Liver (tissue), 9 donors: ENCODE data around the gene UBXN6. TPM values are rescaled to one million over a fixed set of nuclear protein-coding genes. Genes with fewer than 3 reads are reported as not detected.
A peak's percentile ranks its signal among the peaks of the same experiment; 100 is the strongest.

ENCODE experiments used
- DNase-seq: peaks from one replicate; pipeline ENCODE4 v3.0.0-alpha.2; 2017; ENCODE audit warnings: low spot score
- H3K27ac ChIP-seq, 2 donors: one replicate each; pipeline ENCODE4 v1.7.0; 2013; ENCODE audit warnings: inconsistent platforms in 2 of 2, low read length in 2 of 2, control low read depth in 1 of 2, low read depth in 1 of 2, mild to moderate bottlenecking in 1 of 2
- H3K27me3 ChIP-seq, 4 donors: one replicate each; pipeline versions ENCODE4 v1.6.1 to v1.7.0; 2013; ENCODE audit warnings: low read length in 3 of 4, inconsistent platforms in 1 of 4, mild to moderate bottlenecking in 1 of 4, moderate library complexity in 1 of 4; ENCODE audit not compliant: control insufficient read depth in 4 of 4, insufficient read depth in 4 of 4
- H3K36me3 ChIP-seq, 4 donors: one replicate each; pipeline versions ENCODE4 v1.6.1 to v1.7.0; 2013; ENCODE audit warnings: low read length in 3 of 4, mild to moderate bottlenecking in 3 of 4, low read depth in 1 of 4, moderate library complexity in 1 of 4; ENCODE audit not compliant: control insufficient read depth in 4 of 4, insufficient read depth in 3 of 4
- H3K4me1 ChIP-seq, 4 donors: one replicate each; pipeline versions ENCODE4 v1.6.1 to v1.7.0; 2013; ENCODE audit warnings: low read length in 3 of 4, mild to moderate bottlenecking in 3 of 4, moderate library complexity in 1 of 4; ENCODE audit not compliant: control insufficient read depth in 4 of 4, insufficient read depth in 4 of 4
- H3K4me3 ChIP-seq, 3 donors: one replicate each; pipeline versions ENCODE4 v1.6.1 to v1.7.0; 2013; ENCODE audit warnings: low read length in 3 of 3, control low read depth in 1 of 3, low read depth in 1 of 3, mild to moderate bottlenecking in 1 of 3
- H3K9ac ChIP-seq, 2 donors: one replicate each; pipeline ENCODE4 v1.7.0; 2013; ENCODE audit warnings: low read length in 2 of 2, mild to moderate bottlenecking in 2 of 2, moderate library complexity in 2 of 2, control low read depth in 1 of 2, low read depth in 1 of 2
- H3K9me3 ChIP-seq, 4 donors: one replicate each; pipeline versions ENCODE4 v1.6.1 to v1.7.0; 2013; ENCODE audit warnings: low read length in 3 of 4; ENCODE audit not compliant: control insufficient read depth in 4 of 4
- FOXA1 ChIP-seq: IDR thresholded peaks from 2 replicates; pipeline ENCODE4 v1.6.1; 2016; ENCODE audit warnings: antibody characterized with exemption
- FOXA2 ChIP-seq: IDR thresholded peaks from 2 replicates; pipeline ENCODE4 v1.6.1; 2016; ENCODE audit warnings: antibody characterized with exemption
- GABPA ChIP-seq, 2 donors: IDR thresholded peaks in 1 of 2; conservative IDR thresholded peaks in 1 of 2; 2 replicates each; pipeline ENCODE4 v1.6.1; 2016; ENCODE audit warnings: antibody characterized with exemption in 2 of 2, mild to moderate bottlenecking in 1 of 2, moderate library complexity in 1 of 2
- JUND ChIP-seq, 2 donors: IDR thresholded peaks; 2 replicates each; pipeline ENCODE4 v1.6.1; 2016; ENCODE audit warnings: antibody characterized with exemption in 2 of 2
- NR2F2 ChIP-seq: IDR thresholded peaks from 2 replicates; pipeline ENCODE4 v1.6.1; 2016; ENCODE audit warnings: antibody characterized with exemption
- RAD21 ChIP-seq, 2 donors: IDR thresholded peaks; 2 replicates each; pipeline ENCODE4 v1.6.1; 2016; ENCODE audit warnings: antibody characterized with exemption in 2 of 2, mild to moderate bottlenecking in 2 of 2
- SP1 ChIP-seq: IDR thresholded peaks from 2 replicates; pipeline ENCODE4 v1.6.1; 2018; ENCODE audit warnings: antibody characterized with exemption, mild to moderate bottlenecking
- TAF1 ChIP-seq: conservative IDR thresholded peaks from 2 replicates; pipeline ENCODE4 v1.6.1; 2016; ENCODE audit warnings: antibody characterized with exemption, mild to moderate bottlenecking
- YY1 ChIP-seq: IDR thresholded peaks from 2 replicates; pipeline ENCODE4 v1.6.1; 2016; ENCODE audit warnings: antibody characterized with exemption, mild to moderate bottlenecking
- WGBS: extraction: QIAGEN DNeasy Blood & Tissue Kit; methylation state at CpG from one replicate; pipeline ENCODE4 v1.1.7; 2013; 5-methylcytosine and 5-hydroxymethylcytosine counted together
- polyA plus RNA-seq, 2 donors: library from polyadenylated mRNA; stranded (reverse) in 1 of 2; unstranded in 1 of 2; fragments of 200-250 nt in 1 of 2; fragments of >200 nt in 1 of 2; fragmentation: Nextera tagmentation in 1 of 2; extraction: Ambion mirVana in 1 of 2; gene quantifications; one replicate each; pipeline versions ENCODE4 v1.2.1 to v1.2.3, GENCODE V29; 2013 to 2015
- total RNA-seq, 2 donors: library from RNA; depleted of rRNA; stranded (reverse); fragments of >200 nt; gene quantifications; one replicate each; pipeline ENCODE4 v1.2.3, GENCODE V29; 2014
- TF ChIP-seq, protein P1 (sequence below): fragments of 150-350 bp; IDR thresholded peaks from 2 replicates; pipeline ENCODE4 v1.5.1; 2017; ENCODE audit warnings: improper control_type of control experiment, low read depth, low read length; ENCODE audit not compliant: missing input control
- TF ChIP-seq, protein P2 (sequence below): IDR thresholded peaks from 2 replicates; pipeline ENCODE4 v1.6.1; 2016; ENCODE audit warnings: antibody characterized with exemption
- TF ChIP-seq, protein P3 (sequence below): IDR thresholded peaks from 2 replicates; pipeline ENCODE4 v1.6.1; 2016; ENCODE audit warnings: antibody characterized with exemption
- TF ChIP-seq, protein P4 (sequence below): IDR thresholded peaks from 2 replicates; pipeline ENCODE4 v1.6.1; 2016; ENCODE audit warnings: antibody characterized with exemption
- donor health status: healthy.
- donor health status: healthy.
- donor health status: healthy.
- donor health status: healthy.
- donor health status: healthy.

The UBXN6 gene
- total and polyA plus RNA-seq, 4 donors, result 33.0 to 92.3 (median 54.0) TPM

DNA sequence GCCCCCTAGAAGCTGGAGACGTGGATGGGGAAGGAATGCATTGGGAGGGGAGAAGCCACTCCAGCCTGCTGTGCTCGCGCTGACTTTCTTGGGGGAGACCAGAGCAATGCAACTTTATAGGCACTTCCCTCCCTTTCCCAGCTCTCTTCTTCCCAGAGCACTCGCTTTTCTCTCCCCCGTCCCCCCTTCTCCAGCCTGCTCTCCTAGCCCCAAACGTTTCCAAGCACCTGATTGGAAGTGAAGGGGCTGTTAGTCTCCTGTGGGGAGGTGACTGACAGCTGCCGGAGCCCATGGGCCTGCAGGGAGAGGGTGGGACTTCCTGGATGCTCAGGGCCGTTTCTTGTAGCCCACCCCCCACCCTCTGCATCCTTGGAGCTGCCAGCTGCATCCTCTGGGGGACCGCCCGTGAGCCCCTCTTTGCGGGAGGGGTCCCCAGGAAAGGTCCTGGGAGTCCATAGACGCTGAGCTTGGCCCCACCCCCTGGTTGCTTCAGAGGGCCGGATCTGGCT is 17.0 kb upstream of the UBXN6 start (continued):
- TF ChIP-seq, protein P1, sequence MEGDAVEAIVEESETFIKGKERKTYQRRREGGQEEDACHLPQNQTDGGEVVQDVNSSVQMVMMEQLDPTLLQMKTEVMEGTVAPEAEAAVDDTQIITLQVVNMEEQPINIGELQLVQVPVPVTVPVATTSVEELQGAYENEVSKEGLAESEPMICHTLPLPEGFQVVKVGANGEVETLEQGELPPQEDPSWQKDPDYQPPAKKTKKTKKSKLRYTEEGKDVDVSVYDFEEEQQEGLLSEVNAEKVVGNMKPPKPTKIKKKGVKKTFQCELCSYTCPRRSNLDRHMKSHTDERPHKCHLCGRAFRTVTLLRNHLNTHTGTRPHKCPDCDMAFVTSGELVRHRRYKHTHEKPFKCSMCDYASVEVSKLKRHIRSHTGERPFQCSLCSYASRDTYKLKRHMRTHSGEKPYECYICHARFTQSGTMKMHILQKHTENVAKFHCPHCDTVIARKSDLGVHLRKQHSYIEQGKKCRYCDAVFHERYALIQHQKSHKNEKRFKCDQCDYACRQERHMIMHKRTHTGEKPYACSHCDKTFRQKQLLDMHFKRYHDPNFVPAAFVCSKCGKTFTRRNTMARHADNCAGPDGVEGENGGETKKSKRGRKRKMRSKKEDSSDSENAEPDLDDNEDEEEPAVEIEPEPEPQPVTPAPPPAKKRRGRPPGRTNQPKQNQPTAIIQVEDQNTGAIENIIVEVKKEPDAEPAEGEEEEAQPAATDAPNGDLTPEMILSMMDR, result no peak
- TF ChIP-seq GABPA (IDR thresholded peaks at IDR 0.05 in 1 of 2, conservative IDR thresholded peaks at IDR 0.05 in 1 of 2) (no peak), FOXA2 (no peak), TAF1 (no peak)
- TF ChIP-seq, protein P2, sequence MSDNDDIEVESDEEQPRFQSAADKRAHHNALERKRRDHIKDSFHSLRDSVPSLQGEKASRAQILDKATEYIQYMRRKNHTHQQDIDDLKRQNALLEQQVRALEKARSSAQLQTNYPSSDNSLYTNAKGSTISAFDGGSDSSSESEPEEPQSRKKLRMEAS, result no peak

DNA sequence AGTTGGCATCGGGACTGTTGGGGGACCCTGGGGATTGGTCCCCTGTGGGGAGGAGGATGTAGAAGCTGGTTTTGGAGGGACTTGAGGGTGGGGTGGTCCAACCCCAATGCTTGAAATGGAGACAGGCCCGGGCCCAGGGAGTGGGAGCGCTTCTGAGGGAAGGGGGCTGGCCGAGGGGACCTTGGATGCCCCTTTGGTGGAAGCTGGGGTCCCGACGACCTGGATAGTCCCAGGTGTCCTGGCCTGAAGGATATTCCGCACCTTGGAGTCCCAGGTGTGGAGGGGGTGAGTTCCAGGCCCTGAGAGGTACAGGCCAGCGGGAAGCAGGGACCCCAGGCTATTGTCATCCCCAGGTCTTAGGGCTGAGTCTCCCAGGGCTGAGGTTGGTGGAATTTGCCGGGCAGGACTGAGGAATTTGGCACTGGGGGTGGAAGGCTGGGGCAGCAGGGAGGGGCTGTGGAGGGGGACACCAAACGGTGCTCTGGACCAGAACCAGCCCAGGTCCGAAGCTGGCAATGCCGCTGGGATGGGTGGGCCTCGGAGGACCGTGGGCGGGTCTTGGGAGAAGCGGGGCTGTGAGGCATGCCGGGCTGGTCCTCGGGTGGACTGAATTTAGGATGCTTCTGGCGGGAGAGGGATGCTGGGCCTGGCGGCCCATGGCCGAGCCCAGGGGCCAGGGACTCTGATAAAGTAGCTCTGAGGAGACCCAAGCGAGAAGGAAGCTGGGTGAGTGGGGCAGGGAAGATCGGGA is 16.3 kb upstream of the UBXN6 start:
- Histone ChIP-seq H3K9me3 (no peaks in the 10 kb centered on the region), H3K9ac (no peak overlapping the region), H3K4me1 (peaks cover 4 to 19% (median 12%) of the 10 kb centered on the region in 4 donors), H3K36me3 (peaks cover 5 to 11% (median 6%) of the 10 kb centered on the region in 4 donors), H3K27ac (no peak overlapping the region), H3K27me3 (no peaks in the 10 kb centered on the region), H3K4me3 (no peak overlapping the region)
- TF ChIP-seq NR2F2, result no peak
- no peak for TF ChIP-seq YY1
- TF ChIP-seq, protein P3, sequence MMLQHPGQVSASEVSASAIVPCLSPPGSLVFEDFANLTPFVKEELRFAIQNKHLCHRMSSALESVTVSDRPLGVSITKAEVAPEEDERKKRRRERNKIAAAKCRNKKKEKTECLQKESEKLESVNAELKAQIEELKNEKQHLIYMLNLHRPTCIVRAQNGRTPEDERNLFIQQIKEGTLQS, result no peak
- TF ChIP-seq GABPA (IDR thresholded peaks at IDR 0.05 in 1 of 2, conservative IDR thresholded peaks at IDR 0.05 in 1 of 2), result no peak
- TF ChIP-seq JUND (IDR thresholded peaks at IDR 0.05), result no peak
- WGBS, result 67% methylated on average over 23 of the region's 23 CpGs
- DNase-seq, result peak; percentile 31

DNA sequence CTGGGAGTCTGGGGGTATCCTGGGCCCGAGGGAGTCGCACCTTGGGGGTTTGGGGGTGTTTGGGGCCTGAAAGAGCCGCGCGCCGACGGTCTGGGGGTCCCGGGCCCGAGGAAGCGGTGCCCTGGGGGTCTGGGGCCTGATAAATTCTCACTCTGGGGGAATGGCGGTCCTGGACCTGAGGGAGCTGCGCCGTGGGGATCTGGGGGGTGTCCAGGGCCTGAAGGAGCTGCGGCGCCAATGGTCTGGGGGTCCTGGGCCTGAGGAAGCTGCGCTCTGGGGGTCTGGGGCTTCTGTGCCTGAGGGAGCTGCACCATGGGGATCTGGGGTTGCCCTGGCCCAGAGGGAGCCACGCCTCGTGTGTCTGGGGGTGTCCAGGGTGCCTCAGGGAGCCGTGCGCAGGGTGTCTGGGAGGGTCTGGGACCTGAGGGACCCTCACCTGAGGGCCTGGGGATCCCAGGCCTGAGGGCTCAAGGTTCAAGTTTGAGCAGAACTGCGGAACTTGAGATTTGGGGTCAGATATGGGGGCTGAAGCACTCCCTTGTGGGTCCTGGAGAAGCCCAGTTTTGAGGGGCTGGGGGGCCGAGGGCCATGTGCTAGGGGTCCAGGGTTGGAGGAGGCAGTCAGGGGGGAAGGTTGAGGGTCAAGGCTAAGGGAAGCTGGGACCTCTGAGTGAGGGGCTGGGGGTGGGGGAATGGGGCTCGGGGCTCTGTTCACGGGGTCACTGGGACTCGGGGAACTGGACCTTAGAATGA is 15.6 kb upstream of the UBXN6 start:
- Histone ChIP-seq H3K27me3 (no peaks in the 10 kb centered on the region), H3K36me3 (peaks cover 5 to 11% (median 5%) of the 10 kb centered on the region in 4 donors), H3K4me3 (peak overlapping the region in 2 of 3 donors; percentile 68 to 96), H3K4me1 (peaks cover 4 to 19% (median 12%) of the 10 kb centered on the region in 4 donors), H3K9me3 (no peaks in the 10 kb centered on the region), H3K9ac (peak overlapping the region in 1 of 2 donors; percentile 88), H3K27ac (no peak overlapping the region)
- DNase-seq, result no peak
- TF ChIP-seq, protein P1, result no peak
- TF ChIP-seq FOXA2, result no peak
- TF ChIP-seq SP1, result no peak
- TF ChIP-seq, protein P4, sequence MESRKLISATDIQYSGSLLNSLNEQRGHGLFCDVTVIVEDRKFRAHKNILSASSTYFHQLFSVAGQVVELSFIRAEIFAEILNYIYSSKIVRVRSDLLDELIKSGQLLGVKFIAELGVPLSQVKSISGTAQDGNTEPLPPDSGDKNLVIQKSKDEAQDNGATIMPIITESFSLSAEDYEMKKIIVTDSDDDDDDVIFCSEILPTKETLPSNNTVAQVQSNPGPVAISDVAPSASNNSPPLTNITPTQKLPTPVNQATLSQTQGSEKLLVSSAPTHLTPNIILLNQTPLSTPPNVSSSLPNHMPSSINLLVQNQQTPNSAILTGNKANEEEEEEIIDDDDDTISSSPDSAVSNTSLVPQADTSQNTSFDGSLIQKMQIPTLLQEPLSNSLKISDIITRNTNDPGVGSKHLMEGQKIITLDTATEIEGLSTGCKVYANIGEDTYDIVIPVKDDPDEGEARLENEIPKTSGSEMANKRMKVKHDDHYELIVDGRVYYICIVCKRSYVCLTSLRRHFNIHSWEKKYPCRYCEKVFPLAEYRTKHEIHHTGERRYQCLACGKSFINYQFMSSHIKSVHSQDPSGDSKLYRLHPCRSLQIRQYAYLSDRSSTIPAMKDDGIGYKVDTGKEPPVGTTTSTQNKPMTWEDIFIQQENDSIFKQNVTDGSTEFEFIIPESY, result no peak
- TF ChIP-seq RAD21 (IDR thresholded peaks at IDR 0.05), result no peak
- TF ChIP-seq YY1, result no peak
- TF ChIP-seq FOXA1, result no peak
- 34% methylated on average over 25 of the region's 25 CpGs for WGBS
